ENCODE results near the gene BMS1. TPM values are rescaled to one million over a fixed set of nuclear protein-coding genes. Genes with fewer than 3 reads are reported as not detected.

The BMS1 gene
- total and polyA plus RNA-seq, 2 of the 8 experiments (the other 6 are each of a cell fraction or from before 2014, with no cell fraction given), result 3.7 to 34.6 TPM

DNA sequence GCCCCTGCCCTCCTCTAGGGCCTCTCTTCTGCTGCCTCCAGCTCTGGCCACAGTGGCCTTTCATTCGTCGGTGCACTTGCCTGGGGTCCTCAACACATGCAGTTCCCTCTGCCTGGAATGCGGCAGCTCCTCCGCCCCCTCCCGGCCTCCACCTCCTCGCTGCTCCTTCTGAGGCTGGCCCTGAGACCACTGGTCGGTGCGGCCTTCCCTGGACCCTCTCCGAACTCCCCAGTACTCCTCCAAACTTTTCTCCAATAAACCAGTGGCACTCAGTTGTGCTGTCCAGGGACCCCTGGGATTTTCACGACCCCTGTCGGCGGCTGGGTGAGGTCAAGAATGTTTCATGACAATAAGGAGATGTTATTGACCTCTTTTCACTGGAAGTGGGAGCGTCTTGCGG, 53.5 kb downstream of the BMS1 start:
- H4K5ac ChIP-seq (ENCODE audit: insufficient read length, low read depth, low read length), result no peak overlapping the region
- H3K14ac ChIP-seq (ENCODE audit: insufficient read length), result no peak overlapping the region
- peaks cover 3 to 14% (median 8%) of the 10 kb centered on the region in 4 experiments for H3K36me3 ChIP-seq (ENCODE audit: control insufficient read depth in 2 of 4, insufficient read depth in 4 of 4, low read length in 3 of 4)
- no peak overlapping the region for H2BK20ac ChIP-seq (ENCODE audit: low read length)
- H3K4ac ChIP-seq (replicated peaks; ENCODE audit: insufficient read length, low read depth, low read length), result no peak overlapping the region
- no peaks in the 10 kb centered on the region for H3K79me1 ChIP-seq (ENCODE audit: low read depth, low read length)
- no peaks in the 10 kb centered on the region for H3K27me3 ChIP-seq (replicated peaks in 1 of 4; ENCODE audit: control insufficient read depth in 3 of 4, extremely low read depth in 1 of 4, insufficient read depth in 3 of 4, low read length in 3 of 4)
- no peak for TF ChIP-seq BACH1 (IDR thresholded peaks at IDR 0.05; ENCODE audit: low read length)
- no peak for TF ChIP-seq SIX5 (IDR thresholded peaks at IDR 0.05; ENCODE audit: low read depth, low read length)
- no peak for TF ChIP-seq CHD1 (IDR thresholded peaks at IDR 0.05; ENCODE audit: low read depth, low read length)
- TF ChIP-seq GABPA (IDR thresholded peaks at IDR 0.05; ENCODE audit: borderline replicate concordance, insufficient read depth, low read length), result no peak
- peak; percentile 85; the same call in 1 of the 2 replicates for TF ChIP-seq TEAD4 (IDR thresholded peaks at IDR 0.05; ENCODE audit: low read depth, low read length)
- TF ChIP-seq SRF (IDR thresholded peaks at IDR 0.05; ENCODE audit: low read depth, low read length), result no peak
- TF ChIP-seq TCF12 (IDR thresholded peaks at IDR 0.05; ENCODE audit: low read depth, low read length), result no peak
- TF ChIP-seq EGR1 (IDR thresholded peaks at IDR 0.05; ENCODE audit: borderline replicate concordance, low read depth, low read length), result 0 out of 2 replicates have a peak, but pooled peaks have one; percentile 8
- TF ChIP-seq SUZ12 (IDR thresholded peaks at IDR 0.05; ENCODE audit: low read length), result no peak
- TF ChIP-seq SP4 (IDR thresholded peaks at IDR 0.05; ENCODE audit: low read length), result no peak
- TF ChIP-seq, protein P1, sequence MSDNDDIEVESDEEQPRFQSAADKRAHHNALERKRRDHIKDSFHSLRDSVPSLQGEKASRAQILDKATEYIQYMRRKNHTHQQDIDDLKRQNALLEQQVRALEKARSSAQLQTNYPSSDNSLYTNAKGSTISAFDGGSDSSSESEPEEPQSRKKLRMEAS (IDR thresholded peaks at IDR 0.05), result no peak
- no peak overlapping the region for H3K56ac ChIP-seq (replicated peaks; ENCODE audit: insufficient read length, low read depth, low read length)
- no peak overlapping the region for H4K91ac ChIP-seq (replicated peaks; ENCODE audit: insufficient read length, low read length)
- H2BK15ac ChIP-seq (ENCODE audit: low read length), result no peak overlapping the region
- no peak overlapping the region for H2AK5ac ChIP-seq (ENCODE audit: low read depth, low read length)
- H3K27ac ChIP-seq (ENCODE audit: low read depth, low read length), result no peak overlapping the region
- H3K4me1 ChIP-seq (replicated peaks in 1 of 4; ENCODE audit: control insufficient read depth in 3 of 4, insufficient read depth in 4 of 4, low read length in 3 of 4), result peaks cover 0 to 7% (median 0%) of the 10 kb centered on the region in 4 experiments; a peak in 2 of 7 replicates
- peak overlapping the region; percentile 19; the same call in 1 of the 2 replicates for H3K18ac ChIP-seq (ENCODE audit: extremely low read depth, low read length)
- 0 out of 2 replicates have a peak overlapping the region, but pooled peaks have one; percentile 53 for H4K8ac ChIP-seq (ENCODE audit: extremely low read depth, insufficient read depth, low read length)
- peak overlapping the region in 1 of 4 experiments; percentile 48; a peak in 1 of 8 replicates for H3K4me3 ChIP-seq (ENCODE audit: extremely low read depth in 1 of 4, insufficient read depth in 2 of 4, low read depth in 3 of 4, low read length in 4 of 4)
- DNase-seq (ENCODE audit: low read depth in 1 of 2, low spot score in 2 of 2) (peak in 1 of 2 experiments; percentile 54), FAIRE-seq (no peak)
- H3K4me2 ChIP-seq (ENCODE audit: insufficient read depth in 1 of 2, low read depth in 2 of 2, low read length in 2 of 2), result peak overlapping the region in 1 of 2 experiments; percentile 35; a peak in 1 of 4 replicates
- H2AFZ ChIP-seq (ENCODE audit: low read length), result no peak overlapping the region
- H2BK5ac ChIP-seq (ENCODE audit: low read depth, low read length), result no peak overlapping the region
- no peaks in the 10 kb centered on the region for H3K9me3 ChIP-seq (ENCODE audit: insufficient read depth in 2 of 2, low read depth in 1 of 2, low read length in 1 of 2)
- H4K20me1 ChIP-seq (replicated peaks in 1 of 2; ENCODE audit: control insufficient read depth in 1 of 2, insufficient read depth in 2 of 2, low read length in 2 of 2), result no peaks in the 10 kb centered on the region
- no peak overlapping the region for H2BK120ac ChIP-seq (replicated peaks; ENCODE audit: low read depth, low read length)
- H3K79me2 ChIP-seq (ENCODE audit: control insufficient read depth in 1 of 2, insufficient read depth in 2 of 2, low read length in 2 of 2), result no peaks in the 10 kb centered on the region
- H3K23ac ChIP-seq (ENCODE audit: insufficient read length), result no peak overlapping the region
- H2BK12ac ChIP-seq (ENCODE audit: low read depth, low read length), result 0 out of 2 replicates have a peak overlapping the region, but pooled peaks have one; percentile 17
- CTCF ChIA-PET (ENCODE audit: partially characterized antibody), result no interaction called here
- H3K9ac ChIP-seq (replicated peaks in 1 of 4; ENCODE audit: extremely low read depth in 1 of 4, low read depth in 3 of 4, low read length in 3 of 4), result no peak overlapping the region
- H3K23me2 ChIP-seq (ENCODE audit: low read depth, low read length), result no peaks in the 10 kb centered on the region
- POLR2A ChIA-PET (ENCODE audit: partially characterized antibody), result interaction anchor here (1.0 kb wide), 1 partner anchor 19 kb away, joined by 3 read pairs; no protein-coding TSS in a partner anchor
- 71% methylated on average over 12 of the region's 14 CpGs; no CpG with 5 or more reads in 1 of the 2 experiments for WGBS, 2 experiments (ENCODE audit: extremely low coverage in 1 of 2, insufficient coverage in 1 of 2, insufficient read length in 1 of 2, insufficient replicate concordance in 2 of 2, low coverage in 1 of 2, low lambda C conversion rate in 2 of 2, missing lambda C conversion rate in 1 of 2)
